GM12878 (cell line): ENCODE results near the gene FOXP1. TPM values are rescaled to one million over a fixed set of nuclear protein-coding genes. Genes with fewer than 3 reads are reported as not detected.

Experiments
- ATAC-seq: fragments of 200-7000 bp; cut with Tn5 transposase; 3 replicates; pipeline ENCODE4 v1.9.1; 2020; ENCODE audit warnings: mild to moderate bottlenecking, moderate library complexity
- BruUV-seq: library from RNA; stranded (reverse); fragments of 400-500 nt; replicated peaks from 2 replicates; lab custom pipeline; 2021; lab: Mats Ljungman, UMichigan
- CTCF ChIA-PET: fragments of 300-600 bp; sonication (Branson Sonifier 250); formaldehyde crosslinking; extraction: SDS; loops from one replicate; lab custom pipeline; 2021; ENCODE audit warnings: inconsistent platforms; lab: Yijun Ruan, JAX
- POLR2A ChIA-PET: fragments of 350-600 bp; formaldehyde crosslinking; extraction: SDS; loops from one replicate; lab custom pipeline; 2021; ENCODE audit warnings: inconsistent platforms; lab: Charles Lee
- RAD21 ChIA-PET: fragments of 300-600 bp; sonication (Branson Sonifier 250); formaldehyde crosslinking; loops from one replicate; lab custom pipeline; 2023; ENCODE audit warnings: antibody characterized with exemption; ENCODE audit not compliant: unreplicated experiment; lab: Charles Lee
- SMC1A ChIA-PET: fragments of 300-600 bp; sonication (Branson Sonifier 250); formaldehyde crosslinking; loops from one replicate; lab custom pipeline; 2023; ENCODE audit not compliant: unreplicated experiment, uncharacterized antibody; lab: Charles Lee
- DNase-seq: peaks from one replicate; pipeline ENCODE4 v3.0.0-alpha.2; 2011; ENCODE audit warnings: low read depth, low spot score
- FAIRE-seq: peaks from 3 replicates; lab custom pipeline; 2011; peaks lifted over from hg19 to GRCh38; lab: Jason Lieb, UNC
- H2AFZ ChIP-seq: 2 replicates; pipeline ENCODE4 v1.6.0; 2011; ENCODE audit warnings: low read depth, low read length, control low read depth; ENCODE audit not compliant: control insufficient read depth
- H3K27ac ChIP-seq: 2 replicates; pipeline ENCODE4 v1.5.1; 2011; ENCODE audit warnings: control low read depth; ENCODE audit not compliant: control insufficient read depth, insufficient read depth
- H3K27me3 ChIP-seq, 2 experiments: replicated peaks in 1 of 2; 2 replicates each; pipeline versions ENCODE4 v1.6.0 to v1.6.1; 2011; ENCODE audit warnings: low read length in 1 of 2; ENCODE audit not compliant: control insufficient read depth in 2 of 2, insufficient read depth in 2 of 2
- H3K36me3 ChIP-seq, 2 experiments: 2 replicates each; pipeline ENCODE4 v1.5.1; 2011; ENCODE audit warnings: low read length in 1 of 2; ENCODE audit not compliant: control insufficient read depth in 2 of 2, insufficient read depth in 2 of 2
- H3K4me1 ChIP-seq: 2 replicates; pipeline ENCODE4 v1.6.1; 2011; ENCODE audit warnings: mild to moderate bottlenecking, low read length, moderate library complexity, mixed read lengths; ENCODE audit not compliant: control insufficient read depth, insufficient read depth
- H3K4me2 ChIP-seq: 2 replicates; pipeline ENCODE4 v1.6.0; 2011; ENCODE audit warnings: control low read depth; ENCODE audit not compliant: control insufficient read depth, insufficient read depth
- H3K4me3 ChIP-seq: fragments of 200-600 bp; sonication (generic); 2 replicates; pipeline ENCODE4 v1.5.1; 2016
- H3K79me2 ChIP-seq: 2 replicates; pipeline ENCODE4 v1.6.0; 2011; ENCODE audit warnings: low read length; ENCODE audit not compliant: control insufficient read depth, insufficient read depth
- H3K9ac ChIP-seq: 2 replicates; pipeline ENCODE4 v1.8.0; 2011; ENCODE audit warnings: low read length, control low read depth, mixed read lengths; ENCODE audit not compliant: control insufficient read depth, insufficient read depth
- H3K9me3 ChIP-seq: replicated peaks from 3 replicates; pipeline ENCODE4 v1.5.1; 2011; ENCODE audit warnings: mild to moderate bottlenecking, low read length; ENCODE audit not compliant: control insufficient read depth, insufficient read depth
- H4K20me1 ChIP-seq: 2 replicates; pipeline ENCODE4 v1.6.0; 2011; ENCODE audit not compliant: control insufficient read depth, insufficient read depth
- CBFB ChIP-seq: IDR thresholded peaks from 2 replicates; pipeline ENCODE4 v1.6.1; 2016; ENCODE audit warnings: antibody characterized with exemption, low read depth
- DPF2 ChIP-seq: fragments of 450-650 bp; IDR thresholded peaks from 2 replicates; pipeline ENCODE4 v1.6.1; 2017; ENCODE audit warnings: mild to moderate bottlenecking
- NR2C1 ChIP-seq: fragments of 450-650 bp; IDR thresholded peaks from 2 replicates; pipeline ENCODE4 v1.6.1; 2017; ENCODE audit warnings: antibody characterized with exemption, mild to moderate bottlenecking, moderate library complexity
- RELA ChIP-seq: fragments of 450-650 bp; IDR thresholded peaks from 2 replicates; pipeline ENCODE4 v1.8.0; 2014; ENCODE audit warnings: borderline replicate concordance; ENCODE audit not compliant: partially characterized antibody
- STAT1 ChIP-seq: fragments of 450-650 bp; conservative IDR thresholded peaks from 2 replicates; pipeline ENCODE4 v1.6.1; 2014; ENCODE audit warnings: antibody characterized with exemption, mild to moderate bottlenecking
- SUZ12 ChIP-seq: fragments of 200-600 bp; sonication (generic); IDR thresholded peaks from one replicate; pipeline ENCODE4 v1.6.1; 2018; ENCODE audit warnings: antibody characterized with exemption, mild to moderate bottlenecking; ENCODE audit not compliant: unreplicated experiment
- TAF1 ChIP-seq: IDR thresholded peaks from 2 replicates; pipeline ENCODE4 v1.6.1; 2011; ENCODE audit warnings: mild to moderate bottlenecking, low read depth, low read length, borderline replicate concordance
- YY1 ChIP-seq: IDR thresholded peaks from 2 replicates; pipeline ENCODE4 v1.6.1; 2011; ENCODE audit warnings: low read depth, mild to moderate bottlenecking, low read length
- ZBED1 ChIP-seq: IDR thresholded peaks from 2 replicates; pipeline ENCODE4 v1.6.1; 2016; ENCODE audit warnings: borderline replicate concordance
- WGBS: methylation state at CpG from one replicate; pipeline ENCODE4 v1.1.6; 2016; ENCODE audit warnings: low lambda C conversion rate; ENCODE audit not compliant: insufficient replicate concordance, insufficient coverage; ENCODE audit errors: missing lambda C conversion rate; 5-methylcytosine and 5-hydroxymethylcytosine counted together
- in situ Hi-C: fragments of 300-500 bp; cut with MboI; formaldehyde crosslinking; loops from 9 replicates; pipeline ENCODE4 v1.14.3; 2018; ENCODE audit warnings: mixed read lengths
- intact Hi-C: fragments of 100-400 bp; cut with micrococcal nuclease; formaldehyde crosslinking; loops from one replicate; pipeline ENCODE4 v1.14.2; 2022; ENCODE audit not compliant: unreplicated experiment
- polyA plus RNA-seq, 11 experiments: library from polyadenylated mRNA; depleted of rRNA in 4 of 11; unstranded in 6 of 11; stranded (reverse) in 5 of 11; fragments of >200 nt; fragmentation: Nextera tagmentation in 4 of 11; fragmentation: Illumina TruSeq in 1 of 11; extraction: Ambion mirVana in 4 of 11; extraction: Trizol in 1 of 11; gene quantifications; 1 replicate in 1 of 11; 2 replicates in 10 of 11; pipeline versions ENCODE4 v1.2.1 to v1.2.3, GENCODE V29; 2011 to 2016; ENCODE audit warnings: inconsistent platforms in 2 of 11, missing spikeins in 2 of 11, low read depth in 1 of 11
- total RNA-seq, 4 experiments: library from RNA; depleted of rRNA in 3 of 4; stranded (reverse); fragments of >200 nt in 3 of 4; fragmentation: Illumina TruSeq in 1 of 4; extraction: Trizol in 1 of 4; gene quantifications; 2 replicates each; pipeline versions ENCODE4 v1.2.1 to v1.2.3, GENCODE V29; 2013 to 2021
- TF ChIP-seq, protein P1 (sequence below): fragments of 450-650 bp; formaldehyde crosslinking; IDR thresholded peaks from 2 replicates; pipeline ENCODE4 v1.4.0; 2022; ENCODE audit warnings: mild to moderate bottlenecking, moderate library complexity
- TF ChIP-seq, protein P2 (sequence below): fragments of 450-650 bp; IDR thresholded peaks from 2 replicates; pipeline ENCODE4 v1.6.1; 2017; ENCODE audit warnings: mild to moderate bottlenecking, moderate library complexity
- TF ChIP-seq, protein P3 (sequence below): fragments of 450-650 bp; IDR thresholded peaks from 2 replicates; pipeline ENCODE4 v1.6.1; 2016; ENCODE audit warnings: mild to moderate bottlenecking, moderate library complexity, borderline replicate concordance
- TF ChIP-seq, protein P4 (sequence below): IDR thresholded peaks from 2 replicates; pipeline ENCODE4 v1.6.1; 2011; ENCODE audit warnings: low read depth, low read length, improper control_type of control experiment, borderline replicate concordance

The FOXP1 gene
- total and polyA plus RNA-seq, 10 of the 15 experiments (the other 5 are each of a cell fraction or from before 2014, with no cell fraction given): 0.05 to 1.6 (median 0.20) TPM; not detected in 1

DNA sequence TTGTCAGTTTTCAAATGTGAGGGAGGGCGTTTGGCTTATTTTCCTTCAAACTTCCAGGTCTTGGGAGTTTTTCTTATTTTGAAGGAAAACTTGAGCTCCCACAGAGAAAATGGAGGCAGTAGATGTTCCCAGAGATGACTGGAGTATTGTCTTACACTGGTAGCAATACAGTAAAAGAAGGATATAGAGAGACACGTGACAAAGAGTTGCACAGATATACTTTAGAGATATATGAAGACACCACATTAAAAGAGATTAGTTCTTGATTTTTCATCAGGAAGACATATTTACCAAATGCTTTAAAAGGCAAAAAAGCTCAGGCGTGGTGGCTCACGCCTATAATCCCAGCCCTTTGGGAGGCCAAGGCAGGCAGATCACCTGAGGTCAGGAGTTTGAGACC, 490.9 kb downstream of the FOXP1 start:
- no peaks in the 10 kb centered on the region for H3K9me3 ChIP-seq
- no peak overlapping the region for H2AFZ ChIP-seq
- H3K9ac ChIP-seq: no peak overlapping the region
- H3K79me2 ChIP-seq: no peaks in the 10 kb centered on the region
- no peaks in the 10 kb centered on the region for H3K27me3 ChIP-seq
- RAD21 ChIA-PET: no interaction called here
- intact Hi-C loops (no loop called here), in situ Hi-C loops (no loop called here)
- H3K4me1 ChIP-seq: peaks cover 22% of the 10 kb centered on the region; the same call in 1 of the 2 replicates
- no peak overlapping the region for H3K4me3 ChIP-seq
- TF ChIP-seq, protein P1, sequence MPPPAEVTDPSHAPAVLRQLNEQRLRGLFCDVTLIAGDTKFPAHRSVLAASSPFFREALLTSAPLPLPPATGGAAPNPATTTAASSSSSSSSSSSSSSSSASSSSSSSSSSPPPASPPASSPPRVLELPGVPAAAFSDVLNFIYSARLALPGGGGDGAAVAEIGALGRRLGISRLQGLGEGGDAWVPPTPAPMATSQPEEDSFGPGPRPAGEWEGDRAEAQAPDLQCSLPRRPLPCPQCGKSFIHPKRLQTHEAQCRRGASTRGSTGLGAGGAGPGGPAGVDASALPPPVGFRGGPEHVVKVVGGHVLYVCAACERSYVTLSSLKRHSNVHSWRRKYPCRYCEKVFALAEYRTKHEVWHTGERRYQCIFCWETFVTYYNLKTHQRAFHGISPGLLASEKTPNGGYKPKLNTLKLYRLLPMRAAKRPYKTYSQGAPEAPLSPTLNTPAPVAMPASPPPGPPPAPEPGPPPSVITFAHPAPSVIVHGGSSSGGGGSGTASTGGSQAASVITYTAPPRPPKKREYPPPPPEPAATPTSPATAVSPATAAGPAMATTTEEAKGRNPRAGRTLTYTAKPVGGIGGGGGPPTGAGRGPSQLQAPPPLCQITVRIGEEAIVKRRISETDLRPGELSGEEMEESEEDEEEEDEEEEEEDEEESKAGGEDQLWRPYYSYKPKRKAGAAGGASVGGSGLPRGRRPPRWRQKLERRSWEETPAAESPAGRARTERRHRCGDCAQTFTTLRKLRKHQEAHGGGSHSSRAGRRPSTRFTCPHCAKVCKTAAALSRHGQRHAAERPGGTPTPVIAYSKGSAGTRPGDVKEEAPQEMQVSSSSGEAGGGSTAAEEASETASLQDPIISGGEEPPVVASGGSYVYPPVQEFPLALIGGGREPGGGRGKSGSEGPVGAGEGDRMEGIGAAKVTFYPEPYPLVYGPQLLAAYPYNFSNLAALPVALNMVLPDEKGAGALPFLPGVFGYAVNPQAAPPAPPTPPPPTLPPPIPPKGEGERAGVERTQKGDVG (CRISPR knock-in tag): no peak
- no peak for TF ChIP-seq CBFB
- TF ChIP-seq SUZ12: no peak
- TF ChIP-seq, protein P2, sequence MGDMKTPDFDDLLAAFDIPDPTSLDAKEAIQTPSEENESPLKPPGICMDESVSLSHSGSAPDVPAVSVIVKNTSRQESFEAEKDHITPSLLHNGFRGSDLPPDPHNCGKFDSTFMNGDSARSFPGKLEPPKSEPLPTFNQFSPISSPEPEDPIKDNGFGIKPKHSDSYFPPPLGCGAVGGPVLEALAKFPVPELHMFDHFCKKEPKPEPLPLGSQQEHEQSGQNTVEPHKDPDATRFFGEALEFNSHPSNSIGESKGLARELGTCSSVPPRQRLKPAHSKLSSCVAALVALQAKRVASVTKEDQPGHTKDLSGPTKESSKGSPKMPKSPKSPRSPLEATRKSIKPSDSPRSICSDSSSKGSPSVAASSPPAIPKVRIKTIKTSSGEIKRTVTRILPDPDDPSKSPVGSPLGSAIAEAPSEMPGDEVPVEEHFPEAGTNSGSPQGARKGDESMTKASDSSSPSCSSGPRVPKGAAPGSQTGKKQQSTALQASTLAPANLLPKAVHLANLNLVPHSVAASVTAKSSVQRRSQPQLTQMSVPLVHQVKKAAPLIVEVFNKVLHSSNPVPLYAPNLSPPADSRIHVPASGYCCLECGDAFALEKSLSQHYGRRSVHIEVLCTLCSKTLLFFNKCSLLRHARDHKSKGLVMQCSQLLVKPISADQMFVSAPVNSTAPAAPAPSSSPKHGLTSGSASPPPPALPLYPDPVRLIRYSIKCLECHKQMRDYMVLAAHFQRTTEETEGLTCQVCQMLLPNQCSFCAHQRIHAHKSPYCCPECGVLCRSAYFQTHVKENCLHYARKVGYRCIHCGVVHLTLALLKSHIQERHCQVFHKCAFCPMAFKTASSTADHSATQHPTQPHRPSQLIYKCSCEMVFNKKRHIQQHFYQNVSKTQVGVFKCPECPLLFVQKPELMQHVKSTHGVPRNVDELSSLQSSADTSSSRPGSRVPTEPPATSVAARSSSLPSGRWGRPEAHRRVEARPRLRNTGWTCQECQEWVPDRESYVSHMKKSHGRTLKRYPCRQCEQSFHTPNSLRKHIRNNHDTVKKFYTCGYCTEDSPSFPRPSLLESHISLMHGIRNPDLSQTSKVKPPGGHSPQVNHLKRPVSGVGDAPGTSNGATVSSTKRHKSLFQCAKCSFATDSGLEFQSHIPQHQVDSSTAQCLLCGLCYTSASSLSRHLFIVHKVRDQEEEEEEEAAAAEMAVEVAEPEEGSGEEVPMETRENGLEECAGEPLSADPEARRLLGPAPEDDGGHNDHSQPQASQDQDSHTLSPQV: no peak
- TF ChIP-seq, protein P3, sequence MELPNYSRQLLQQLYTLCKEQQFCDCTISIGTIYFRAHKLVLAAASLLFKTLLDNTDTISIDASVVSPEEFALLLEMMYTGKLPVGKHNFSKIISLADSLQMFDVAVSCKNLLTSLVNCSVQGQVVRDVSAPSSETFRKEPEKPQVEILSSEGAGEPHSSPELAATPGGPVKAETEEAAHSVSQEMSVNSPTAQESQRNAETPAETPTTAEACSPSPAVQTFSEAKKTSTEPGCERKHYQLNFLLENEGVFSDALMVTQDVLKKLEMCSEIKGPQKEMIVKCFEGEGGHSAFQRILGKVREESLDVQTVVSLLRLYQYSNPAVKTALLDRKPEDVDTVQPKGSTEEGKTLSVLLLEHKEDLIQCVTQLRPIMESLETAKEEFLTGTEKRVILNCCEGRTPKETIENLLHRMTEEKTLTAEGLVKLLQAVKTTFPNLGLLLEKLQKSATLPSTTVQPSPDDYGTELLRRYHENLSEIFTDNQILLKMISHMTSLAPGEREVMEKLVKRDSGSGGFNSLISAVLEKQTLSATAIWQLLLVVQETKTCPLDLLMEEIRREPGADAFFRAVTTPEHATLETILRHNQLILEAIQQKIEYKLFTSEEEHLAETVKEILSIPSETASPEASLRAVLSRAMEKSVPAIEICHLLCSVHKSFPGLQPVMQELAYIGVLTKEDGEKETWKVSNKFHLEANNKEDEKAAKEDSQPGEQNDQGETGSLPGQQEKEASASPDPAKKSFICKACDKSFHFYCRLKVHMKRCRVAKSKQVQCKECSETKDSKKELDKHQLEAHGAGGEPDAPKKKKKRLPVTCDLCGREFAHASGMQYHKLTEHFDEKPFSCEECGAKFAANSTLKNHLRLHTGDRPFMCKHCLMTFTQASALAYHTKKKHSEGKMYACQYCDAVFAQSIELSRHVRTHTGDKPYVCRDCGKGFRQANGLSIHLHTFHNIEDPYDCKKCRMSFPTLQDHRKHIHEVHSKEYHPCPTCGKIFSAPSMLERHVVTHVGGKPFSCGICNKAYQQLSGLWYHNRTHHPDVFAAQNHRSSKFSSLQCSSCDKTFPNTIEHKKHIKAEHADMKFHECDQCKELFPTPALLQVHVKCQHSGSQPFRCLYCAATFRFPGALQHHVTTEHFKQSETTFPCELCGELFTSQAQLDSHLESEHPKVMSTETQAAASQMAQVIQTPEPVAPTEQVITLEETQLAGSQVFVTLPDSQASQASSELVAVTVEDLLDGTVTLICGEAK: no peak
- TF ChIP-seq, protein P4, sequence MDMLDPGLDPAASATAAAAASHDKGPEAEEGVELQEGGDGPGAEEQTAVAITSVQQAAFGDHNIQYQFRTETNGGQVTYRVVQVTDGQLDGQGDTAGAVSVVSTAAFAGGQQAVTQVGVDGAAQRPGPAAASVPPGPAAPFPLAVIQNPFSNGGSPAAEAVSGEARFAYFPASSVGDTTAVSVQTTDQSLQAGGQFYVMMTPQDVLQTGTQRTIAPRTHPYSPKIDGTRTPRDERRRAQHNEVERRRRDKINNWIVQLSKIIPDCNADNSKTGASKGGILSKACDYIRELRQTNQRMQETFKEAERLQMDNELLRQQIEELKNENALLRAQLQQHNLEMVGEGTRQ: no peak
- no peak for TF ChIP-seq YY1
- no peak for TF ChIP-seq DPF2
- no peak for TF ChIP-seq ZBED1
- TF ChIP-seq RELA: no peak
- TF ChIP-seq STAT1: no peak
- no peak for TF ChIP-seq NR2C1
- TF ChIP-seq TAF1: no peak
- ATAC-seq (no peak), FAIRE-seq (no peak), DNase-seq (no peak)
- no peak overlapping the region for H3K27ac ChIP-seq
- no peak overlapping the region for H3K4me2 ChIP-seq
- no TSS peak for BruUV-seq
- SMC1A ChIA-PET: no interaction called here
- H4K20me1 ChIP-seq: no peaks in the 10 kb centered on the region
- POLR2A ChIA-PET: no interaction called here
- WGBS: 68% methylated on average over 4 of the region's 4 CpGs
- H3K36me3 ChIP-seq: no peaks in the 10 kb centered on the region
- CTCF ChIA-PET: no interaction called here
